CD4-positive, alpha-beta memory T cell (primary cell): ENCODE data around the gene RASA3. TPM values are rescaled to one million over a fixed set of nuclear protein-coding genes. Genes with fewer than 3 reads are reported as not detected.

ENCODE experiments used
- CTCF ChIA-PET: fragments of 350-600 bp; sonication (Branson Sonifier 250); formaldehyde crosslinking; loops from one replicate; lab custom pipeline; 2021; ENCODE audit warnings: inconsistent platforms; ENCODE audit not compliant: partially characterized antibody; lab: Charles Lee
- POLR2A ChIA-PET: fragments of 350-600 bp; sonication (Branson Sonifier 250); formaldehyde crosslinking; loops from one replicate; lab custom pipeline; 2021; ENCODE audit not compliant: partially characterized antibody; lab: Charles Lee
- DNase-seq, 5 donors: peaks; one replicate each; pipeline versions ENCODE4 v3.0.0 to v3.0.0-alpha.2; 2020 to 2022; ENCODE audit warnings: mixed read lengths in 1 of 5
- H3K27ac ChIP-seq: one replicate; pipeline ENCODE4 v1.7.0; 2013; ENCODE audit warnings: low read depth, low read length
- H3K27me3 ChIP-seq: 2 replicates; pipeline ENCODE4 v1.7.0; 2013; ENCODE audit warnings: mild to moderate bottlenecking, low read length, moderate library complexity; ENCODE audit not compliant: insufficient read depth
- H3K36me3 ChIP-seq: 2 replicates; pipeline ENCODE4 v1.7.0; 2013; ENCODE audit warnings: mild to moderate bottlenecking, low read length, moderate library complexity; ENCODE audit not compliant: insufficient read depth
- H3K4me1 ChIP-seq: 2 replicates; pipeline ENCODE4 v1.7.0; 2013; ENCODE audit warnings: mild to moderate bottlenecking, low read length, moderate library complexity; ENCODE audit not compliant: insufficient read depth
- H3K4me3 ChIP-seq, 2 donors: one replicate each; pipeline ENCODE4 v1.7.0; 2013; ENCODE audit warnings: low read length in 2 of 2, mild to moderate bottlenecking in 1 of 2
- H3K9me3 ChIP-seq, 2 donors: one replicate each; pipeline ENCODE4 v1.7.0; 2013; ENCODE audit warnings: low read length in 2 of 2, control low read depth in 1 of 2; ENCODE audit not compliant: control insufficient read depth in 1 of 2
- H3K27ac Mint-ChIP-seq, 7 donors: one replicate each; pipeline ENCODE4 v1.8.0; 2020 to 2021; ENCODE audit warnings: mixed read lengths in 7 of 7, mild to moderate bottlenecking in 6 of 7, inconsistent platforms in 3 of 7, moderate library complexity in 3 of 7
- H3K27me3 Mint-ChIP-seq, 2 donors: one replicate each; pipeline ENCODE4 v1.8.0; 2020 to 2021; ENCODE audit warnings: mixed read lengths in 2 of 2
- H3K36me3 Mint-ChIP-seq, 2 donors: one replicate each; pipeline ENCODE4 v1.8.0; 2020 to 2021; ENCODE audit warnings: mixed read lengths in 2 of 2, inconsistent platforms in 1 of 2, mild to moderate bottlenecking in 1 of 2
- H3K4me1 Mint-ChIP-seq, 4 donors: one replicate each; pipeline ENCODE4 v1.8.0; 2020 to 2021; ENCODE audit warnings: mixed read lengths in 4 of 4, mild to moderate bottlenecking in 1 of 4
- H3K4me3 Mint-ChIP-seq, 8 donors: one replicate each; pipeline ENCODE4 v1.8.0; 2020 to 2021; ENCODE audit warnings: mixed read lengths in 8 of 8, mild to moderate bottlenecking in 7 of 8, moderate library complexity in 6 of 8, inconsistent platforms in 3 of 8
- H3K9me3 Mint-ChIP-seq, 8 donors: one replicate each; pipeline ENCODE4 v1.8.0; 2020 to 2021; ENCODE audit warnings: mixed read lengths in 8 of 8, mild to moderate bottlenecking in 5 of 8, inconsistent platforms in 3 of 8, moderate library complexity in 1 of 8
- intact Hi-C: fragments of 100-400 bp; cut with micrococcal nuclease; formaldehyde crosslinking; loops from one replicate; pipeline ENCODE4 v1.15.1; 2023
- polyA plus RNA-seq, 2 donors: library from polyadenylated mRNA; unstranded; fragments of 300-500 nt; fragmentation: Illumina TruSeq; gene quantifications; one replicate each; pipeline ENCODE4 v1.2.3, GENCODE V29; 2021
- total RNA-seq, 2 experiments: library from RNA; stranded (reverse); gene quantifications; one replicate each; pipeline ENCODE4 v1.2.3, GENCODE V29; 2021

The RASA3 gene
- total and polyA plus RNA-seq, 4 experiments from 2014 or later: 65.5 to 174 (median 156) TPM

- Mint-ChIP-seq H3K4me3 (no peak overlapping the region), H3K27me3 (peaks cover 4 to 8% of the 10 kb centered on the region in 2 donors), H3K27ac (peak overlapping the region in 1 of 7 donors; percentile 72), H3K9me3 (peaks cover 0 to 16% (median 3%) of the 10 kb centered on the region in 8 donors), H3K4me1 (peaks cover 2 to 8% (median 7%) of the 10 kb centered on the region in 4 donors), H3K36me3 (no peaks in the 10 kb centered on the region)
- ChIA-PET POLR2A (no interaction called here), CTCF (no interaction called here)
- DNase-seq: no peak
- no peaks in the 10 kb centered on the region for H3K27me3 ChIP-seq
- H3K4me1 ChIP-seq: peaks cover 10% of the 10 kb centered on the region
- intact Hi-C loops: no loop called here
- no peak overlapping the region for H3K27ac ChIP-seq
- H3K9me3 ChIP-seq: no peaks in the 10 kb centered on the region
- no peak overlapping the region for H3K4me3 ChIP-seq
- no peaks in the 10 kb centered on the region for H3K36me3 ChIP-seq
Measured at GRCh38 chr13:113928685-113929627, 203.5 kb downstream of the RASA3 start.

Other genes starting within 250 kb of the RASA3 start
- gene C13orf46, start 158.5 kb downstream of the RASA3 start, total RNA-seq: 10 to 100 TPM; 13.9 to 14.2 TPM
- 1 to 10 TPM in 1 of 2 donors, not detected in 1; 1.5 TPM for gene C13orf46, start 158.5 kb downstream of the RASA3 start, polyA plus RNA-seq
- not detected for gene CFAP97D2, start 46.6 kb upstream of the RASA3 start, total RNA-seq
- gene CFAP97D2, start 46.6 kb upstream of the RASA3 start, polyA plus RNA-seq: not detected
- gene CDC16, start 102.3 kb upstream of the RASA3 start, total RNA-seq: 10 to 100 TPM; 86.0 to 87.9 TPM
- 10 to 100 TPM; 12.9 to 21.5 TPM for gene CDC16, start 102.3 kb upstream of the RASA3 start, polyA plus RNA-seq
- gene UPF3A, start 149.0 kb upstream of the RASA3 start, total RNA-seq: 10 to 100 TPM; 85.9 to 91.2 TPM
- 10 to 100 TPM; 11.2 to 34.5 TPM for gene UPF3A, start 149.0 kb upstream of the RASA3 start, polyA plus RNA-seq
- 10 to 100 TPM; 24.0 to 25.1 TPM for gene CHAMP1, start 181.9 kb upstream of the RASA3 start, total RNA-seq
- 1 to 10 TPM; 5.4 to 8.6 TPM for gene CHAMP1, start 181.9 kb upstream of the RASA3 start, polyA plus RNA-seq